Fibroblast of villous mesenchyme (primary cell): Measurements from ENCODE around the gene ZNF516. TPM values are rescaled to one million over a fixed set of nuclear protein-coding genes. Genes with fewer than 3 reads are reported as not detected.
"Not testable (repeated sequence)": the region's sequence is repeated elsewhere in the genome, so short reads cannot be mapped to it uniquely, and the experiment has no call there.

Source experiments
- DNase-seq: peaks from one replicate; pipeline ENCODE4 v3.0.0-alpha.2; 2010; ENCODE audit warnings: low read depth
- H3K4me3 ChIP-seq: 2 replicates; pipeline ENCODE4 v1.5.1; 2011; ENCODE audit warnings: low read depth, mild to moderate bottlenecking, low read length
- total RNA-seq: library from RNA; depleted of rRNA; stranded (reverse); fragments of >200 nt; gene quantifications from 2 replicates; pipeline ENCODE4 v1.2.3, GENCODE V29; 2012
- TF ChIP-seq, protein P1 (sequence below): IDR thresholded peaks from 2 replicates; pipeline ENCODE4 v1.5.1; 2012; ENCODE audit warnings: low read depth, mild to moderate bottlenecking, low read length; ENCODE audit not compliant: insufficient read depth

Gene ZNF516
- total RNA-seq: 50.6 and 53.1 TPM in 2 replicates

GRCh38 chr18:76495006-76495370 is at the start of gene ZNF516:
Gene ZNF516 (minus strand): TSS chr18:76495242. CDS start chr18:76443054, 52,188 bp downstream.
- DNase-seq: peak; percentile 31
- peak within 1 kb of the TSS; percentile 77 for H3K4me3 ChIP-seq
- TF ChIP-seq, protein P1, sequence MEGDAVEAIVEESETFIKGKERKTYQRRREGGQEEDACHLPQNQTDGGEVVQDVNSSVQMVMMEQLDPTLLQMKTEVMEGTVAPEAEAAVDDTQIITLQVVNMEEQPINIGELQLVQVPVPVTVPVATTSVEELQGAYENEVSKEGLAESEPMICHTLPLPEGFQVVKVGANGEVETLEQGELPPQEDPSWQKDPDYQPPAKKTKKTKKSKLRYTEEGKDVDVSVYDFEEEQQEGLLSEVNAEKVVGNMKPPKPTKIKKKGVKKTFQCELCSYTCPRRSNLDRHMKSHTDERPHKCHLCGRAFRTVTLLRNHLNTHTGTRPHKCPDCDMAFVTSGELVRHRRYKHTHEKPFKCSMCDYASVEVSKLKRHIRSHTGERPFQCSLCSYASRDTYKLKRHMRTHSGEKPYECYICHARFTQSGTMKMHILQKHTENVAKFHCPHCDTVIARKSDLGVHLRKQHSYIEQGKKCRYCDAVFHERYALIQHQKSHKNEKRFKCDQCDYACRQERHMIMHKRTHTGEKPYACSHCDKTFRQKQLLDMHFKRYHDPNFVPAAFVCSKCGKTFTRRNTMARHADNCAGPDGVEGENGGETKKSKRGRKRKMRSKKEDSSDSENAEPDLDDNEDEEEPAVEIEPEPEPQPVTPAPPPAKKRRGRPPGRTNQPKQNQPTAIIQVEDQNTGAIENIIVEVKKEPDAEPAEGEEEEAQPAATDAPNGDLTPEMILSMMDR: no peak

GRCh38 chr18:76538846-76539245 is 43.8 kb upstream of the ZNF516 start:
- H3K4me3 ChIP-seq: no peak overlapping the region
- TF ChIP-seq, protein P1: no peak
- no peak for DNase-seq

DNA sequence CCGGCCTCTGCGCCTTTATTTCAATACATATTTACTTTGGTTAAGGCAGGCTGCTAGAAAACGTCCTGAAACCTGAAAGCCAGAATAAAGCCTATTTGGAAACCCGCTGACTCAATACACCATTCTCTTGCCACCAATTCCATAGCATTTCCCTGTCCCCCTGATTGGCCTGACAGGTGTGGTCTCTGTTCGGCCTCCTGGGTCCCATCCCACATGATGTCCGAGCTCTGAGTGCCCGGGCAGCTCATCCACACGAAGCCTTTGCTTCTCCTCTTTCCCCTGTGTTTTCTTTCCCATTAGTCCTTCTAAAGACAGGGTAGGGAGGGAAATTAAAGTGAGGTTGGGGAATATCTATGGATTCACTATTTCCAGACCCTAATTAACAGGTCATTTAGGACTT is 42.6 kb upstream of the ZNF516 start:
- DNase-seq: no peak
- TF ChIP-seq, protein P1: no peak
- H3K4me3 ChIP-seq: no peak overlapping the region

GRCh38 chr18:76536593-76536992 is 41.6 kb upstream of the ZNF516 start:
- not testable (repeated sequence) for H3K4me3 ChIP-seq, DNase-seq

DNA sequence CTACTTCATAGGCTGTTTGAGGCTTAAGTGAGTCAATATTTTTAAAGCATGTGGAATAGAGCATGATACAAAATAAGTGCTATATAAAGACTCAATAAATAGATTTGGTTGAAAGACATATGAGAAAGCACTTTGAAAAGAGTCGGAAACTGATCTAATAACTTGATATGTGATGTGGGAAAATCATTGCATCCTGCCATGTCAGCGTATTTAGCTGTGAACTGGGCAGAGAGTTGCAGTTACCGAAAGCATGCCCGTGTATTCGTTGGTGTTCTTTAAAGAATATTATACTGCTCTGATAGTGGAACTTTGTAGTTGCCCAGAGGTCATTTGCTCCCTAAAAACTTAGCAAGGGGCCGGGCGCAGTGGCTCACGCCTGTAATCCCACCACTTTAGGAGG is 37.8 kb upstream of the ZNF516 start:
- DNase-seq: no peak
- no peak overlapping the region for H3K4me3 ChIP-seq
- TF ChIP-seq, protein P1: no peak

- no peak overlapping the region for H3K4me3 ChIP-seq
- TF ChIP-seq, protein P1: no peak
- DNase-seq: no peak
These were observed 35.8 kb upstream of the ZNF516 start for GRCh38 chr18:76530846-76531245.

- TF ChIP-seq, protein P1: no peak
- no peak overlapping the region for H3K4me3 ChIP-seq
- no peak for DNase-seq
These were observed 35.3 kb upstream of the ZNF516 start for GRCh38 chr18:76530391-76530790.
